HepG2 (cell line): Measurements from ENCODE around the gene BCORL1. TPM values are rescaled to one million over a fixed set of nuclear protein-coding genes. Genes with fewer than 3 reads are reported as not detected.

Source experiments
- ATAC-seq: fragments of 200-7000 bp; cut with Tn5 transposase; 3 replicates; pipeline ENCODE4 v1.9.1; 2020; ENCODE audit warnings: mild to moderate bottlenecking, moderate library complexity
- BruUV-seq: library from RNA; stranded (reverse); fragments of 400-500 nt; replicated peaks from 2 replicates; lab custom pipeline; 2021; lab: Mats Ljungman, UMichigan
- CTCF ChIA-PET: fragments of 300-600 bp; formaldehyde crosslinking; extraction: SDS; loops from one replicate; lab custom pipeline; 2021; ENCODE audit warnings: low total read pairs, inconsistent platforms, low intra/inter-chr PET ratio; lab: Yijun Ruan, JAX
- POLR2A ChIA-PET: fragments of 350-600 bp; sonication (Branson Sonifier 250); formaldehyde crosslinking; loops from one replicate; lab custom pipeline; 2020; ENCODE audit warnings: antibody characterized with exemption, inconsistent platforms; lab: Yijun Ruan, JAX
- DNase-seq: peaks from one replicate; pipeline ENCODE4 v3.0.0-alpha.2; 2015; ENCODE audit warnings: low spot score
- FAIRE-seq: peaks from 3 replicates; lab custom pipeline; 2011; peaks lifted over from hg19 to GRCh38; lab: Jason Lieb, UNC
- H2AFZ ChIP-seq: one replicate; pipeline ENCODE4 v1.6.1; 2011; ENCODE audit warnings: low read length, inconsistent platforms
- H3K27ac ChIP-seq: fragments of 300-600 bp; 3 replicates; pipeline ENCODE4 v1.8.0; 2011; ENCODE audit warnings: mixed run types, mild to moderate bottlenecking, mixed read lengths, low read length, inconsistent platforms; ENCODE audit not compliant: insufficient read depth; ENCODE audit errors: extremely low read length
- H3K27me3 ChIP-seq, 2 experiments: fragments of 200-600 bp in 1 of 2; 2 replicates in 1 of 2; 3 replicates in 1 of 2; pipeline versions ENCODE4 v1.6.0 to v1.8.0; 2011; ENCODE audit warnings: low read length in 2 of 2, mild to moderate bottlenecking in 2 of 2, moderate library complexity in 2 of 2, inconsistent platforms in 1 of 2; ENCODE audit not compliant: insufficient read depth in 2 of 2, control insufficient read depth in 1 of 2
- H3K36me3 ChIP-seq, 2 experiments: fragments of 200-600 bp in 1 of 2; replicated peaks in 1 of 2; 2 replicates in 1 of 2; 3 replicates in 1 of 2; pipeline versions ENCODE4 v1.5.1 to v1.8.0; 2011; ENCODE audit warnings: low read length in 2 of 2, inconsistent platforms in 1 of 2; ENCODE audit not compliant: insufficient read depth in 2 of 2, control insufficient read depth in 1 of 2
- H3K4me1 ChIP-seq: 2 replicates; pipeline ENCODE4 v1.5.1; 2012; ENCODE audit warnings: low read length, inconsistent platforms; ENCODE audit not compliant: insufficient read depth
- H3K4me2 ChIP-seq: 2 replicates; pipeline ENCODE4 v1.6.0; 2011; ENCODE audit warnings: low read depth, low read length, inconsistent platforms
- H3K4me3 ChIP-seq, 3 experiments: fragments of 200-600 bp in 1 of 3; sonication (generic), shearing (Covaris generic) in 1 of 3; replicated peaks in 1 of 3; 2 replicates each; pipeline ENCODE4 v1.5.1; 2011 to 2016; ENCODE audit warnings: low read length in 3 of 3, inconsistent platforms in 2 of 3, low read depth in 2 of 3, mild to moderate bottlenecking in 2 of 3, control low read depth in 1 of 3, mixed read lengths in 1 of 3; ENCODE audit not compliant: insufficient read depth in 1 of 3
- H3K79me2 ChIP-seq: one replicate; pipeline ENCODE4 v1.6.1; 2011; ENCODE audit warnings: low read length, inconsistent platforms; ENCODE audit not compliant: insufficient read depth
- H3K9ac ChIP-seq: 2 replicates; pipeline ENCODE4 v1.6.0; 2011; ENCODE audit warnings: mild to moderate bottlenecking, low read depth, low read length, inconsistent platforms; ENCODE audit not compliant: insufficient read depth
- H3K9me3 ChIP-seq: 2 replicates; pipeline ENCODE4 v1.5.1; 2012; ENCODE audit warnings: mild to moderate bottlenecking, low read length
- H4K20me1 ChIP-seq: 2 replicates; pipeline ENCODE4 v1.6.0; 2011; ENCODE audit warnings: inconsistent platforms, mild to moderate bottlenecking, low read length, moderate library complexity; ENCODE audit not compliant: insufficient read depth
- ATF2 ChIP-seq: sonication (generic); formaldehyde crosslinking; IDR thresholded peaks from 2 replicates; pipeline ENCODE4 v1.4.0; 2020; ENCODE audit warnings: missing genetic modification reagents
- BATF2 ChIP-seq: sonication (generic); formaldehyde crosslinking; IDR thresholded peaks from 2 replicates; pipeline ENCODE4 v1.8.0; 2022; ENCODE audit warnings: mild to moderate bottlenecking, missing genetic modification reagents, moderate library complexity
- IKZF5 ChIP-seq: IDR thresholded peaks from 2 replicates; pipeline ENCODE4 v1.6.1; 2018; ENCODE audit warnings: missing genetic modification reagents, mild to moderate bottlenecking, missing compliant biosample characterization
- KMT2A ChIP-seq: sonication (generic); formaldehyde crosslinking; IDR thresholded peaks from 2 replicates; pipeline ENCODE4 v1.4.0; 2020; ENCODE audit warnings: missing genetic modification reagents
- MTA3 ChIP-seq: sonication (generic); formaldehyde crosslinking; IDR thresholded peaks from 2 replicates; pipeline ENCODE4 v1.4.0; 2020; ENCODE audit warnings: missing genetic modification reagents
- RELA ChIP-seq: sonication (generic); formaldehyde crosslinking; IDR thresholded peaks from 2 replicates; pipeline ENCODE4 v1.4.0; 2020; ENCODE audit warnings: missing genetic modification reagents
- RFX1 ChIP-seq: fragments of 450-650 bp; IDR thresholded peaks from 2 replicates; pipeline ENCODE4 v1.6.1; 2017
- UBTF ChIP-seq: sonication (generic); formaldehyde crosslinking; IDR thresholded peaks from 2 replicates; pipeline ENCODE4 v1.4.0; 2020; ENCODE audit warnings: mild to moderate bottlenecking, missing genetic modification reagents
- ZNF138 ChIP-seq: sonication (generic); formaldehyde crosslinking; IDR thresholded peaks from 2 replicates; pipeline ENCODE4 v1.5.0; 2020; ENCODE audit warnings: mild to moderate bottlenecking, low read depth, missing genetic modification reagents
- ZNF337 ChIP-seq: sonication (generic); formaldehyde crosslinking; IDR thresholded peaks from 2 replicates; pipeline ENCODE4 v1.5.1; 2020; ENCODE audit warnings: missing genetic modification reagents, low read depth, mild to moderate bottlenecking, borderline replicate concordance
- ZNF572 ChIP-seq: sonication (generic); formaldehyde crosslinking; IDR thresholded peaks from 2 replicates; pipeline ENCODE4 v1.5.1; 2020; ENCODE audit warnings: mild to moderate bottlenecking, missing genetic modification reagents
- ZNF609 ChIP-seq: sonication (generic); formaldehyde crosslinking; IDR thresholded peaks from 2 replicates; pipeline ENCODE4 v1.4.0; 2020; ENCODE audit warnings: mild to moderate bottlenecking, missing genetic modification reagents, borderline replicate concordance
- ZNF781 ChIP-seq: sonication (generic); formaldehyde crosslinking; IDR thresholded peaks from 2 replicates; pipeline ENCODE4 v1.5.1; 2020; ENCODE audit warnings: borderline replicate concordance, mild to moderate bottlenecking, missing genetic modification reagents; ENCODE audit errors: not compliant biosample characterization
- ZSCAN21 ChIP-seq: sonication (generic); formaldehyde crosslinking; IDR thresholded peaks from 2 replicates; pipeline ENCODE4 v1.8.0; 2022; ENCODE audit warnings: mild to moderate bottlenecking, missing genetic modification reagents, moderate library complexity, borderline replicate concordance
- WGBS: methylation state at CpG from one replicate; pipeline ENCODE4 v1.1.6; 2017; ENCODE audit warnings: low lambda C conversion rate; 5-methylcytosine and 5-hydroxymethylcytosine counted together
- in situ Hi-C: cut with HindIII; loops from 2 replicates; pipeline ENCODE4 v1.10.0; 2017; ENCODE audit warnings: low pct_unique_long_range_greater_than_20kb; ENCODE audit not compliant: extremely low pct_ligation_motif_present
- intact Hi-C: fragments of 100-400 bp; cut with micrococcal nuclease; formaldehyde crosslinking; loops from one replicate; pipeline ENCODE4 v1.10.0; 2022; ENCODE audit not compliant: unreplicated experiment
- polyA plus RNA-seq, 8 experiments: library from polyadenylated mRNA; depleted of rRNA in 3 of 8; stranded (reverse) in 7 of 8; unstranded in 1 of 8; fragments of >200 nt; fragmentation: Illumina TruSeq in 4 of 8; extraction: Trizol in 4 of 8; gene quantifications; 2 replicates each; pipeline versions ENCODE4 v1.2.1 to v1.2.3, GENCODE V29; 2011 to 2016; ENCODE audit warnings: low read depth in 4 of 8, missing spikeins in 1 of 8, mixed read lengths in 1 of 8; ENCODE audit not compliant: insufficient read depth in 1 of 8
- total RNA-seq, 5 experiments: library from RNA; depleted of rRNA; stranded (reverse); fragments of >200 nt; fragmentation: Illumina TruSeq; extraction: Trizol; gene quantifications; 2 replicates each; pipeline ENCODE4 v1.2.3, GENCODE V29; 2016; ENCODE audit warnings: low read depth in 1 of 5

Gene BCORL1
- total and polyA plus RNA-seq, 2 of the 13 experiments (the other 11 are each of a cell fraction or from before 2014, with no cell fraction given) = 0.67 to 1.4 TPM

GRCh38 chrX:130057209-130057608 lies 74.8 kb downstream of the BCORL1 start:
- FAIRE-seq (no peak), ATAC-seq (no peak), DNase-seq (no peak)
- Histone ChIP-seq H3K4me3 (no peak overlapping the region), H3K4me2 (no peak overlapping the region), H3K27me3 (no peaks in the 10 kb centered on the region), H3K36me3 (peaks cover 0 to 3% of the 10 kb centered on the region in 2 experiments; a peak in 1 of 5 replicates), H2AFZ (no peak overlapping the region), H3K79me2 (no peaks in the 10 kb centered on the region), H3K9me3 (no peaks in the 10 kb centered on the region), H3K27ac (no peak overlapping the region), H3K9ac (no peak overlapping the region), H3K4me1 (peaks cover 9% of the 10 kb centered on the region; the same call in 1 of the 2 replicates), H4K20me1 (no peaks in the 10 kb centered on the region)
- intact Hi-C loops = no loop called here
- CTCF ChIA-PET = no interaction called here
- BruUV-seq = no TSS peak
- POLR2A ChIA-PET = no interaction called here
- WGBS = 93% methylated on average over 7 of the region's 9 CpGs
- in situ Hi-C loops = loop anchor here (25.0 kb wide), 1 partner anchor 445 kb away; no protein-coding TSS in a partner anchor
- TF ChIP-seq UBTF (no peak), ATF2 (CRISPR knock-in tag) (no peak), RFX1 (no peak), ZNF337 (CRISPR knock-in tag) (no peak), IKZF5 (CRISPR knock-in tag) (no peak), ZSCAN21 (CRISPR knock-in tag) (no peak), KMT2A (CRISPR knock-in tag) (no peak), RELA (no peak), ZNF609 (no peak), ZNF572 (no peak), BATF2 (CRISPR knock-in tag) (no peak), ZNF781 (CRISPR knock-in tag) (no peak), MTA3 (no peak), ZNF138 (CRISPR knock-in tag) (no peak)
